GM18519 (cell line): ENCODE results near the gene PTGIS.
A peak's percentile ranks its signal among the peaks of the same experiment; 100 is the strongest.
"Not testable (repeated sequence)": the region's sequence is repeated elsewhere in the genome, so short reads cannot be mapped to it uniquely, and the experiment has no call there.

Source experiments
- ATAC-seq: cut with Tn5 transposase; IDR thresholded peaks from one replicate; pipeline ENCODE4 v1.9.1; 2021; ENCODE audit warnings: mild to moderate bottlenecking, moderate library complexity; ENCODE audit not compliant: unreplicated experiment, low FRiP score

PTGIS gene

GRCh38 chr20:49567421-49568277 lies at the start of gene PTGIS:
Gene PTGIS (minus strand): TSS chr20:49568137. CDS start chr20:49568116, 21 bp downstream.
- ATAC-seq: no peak

DNA sequence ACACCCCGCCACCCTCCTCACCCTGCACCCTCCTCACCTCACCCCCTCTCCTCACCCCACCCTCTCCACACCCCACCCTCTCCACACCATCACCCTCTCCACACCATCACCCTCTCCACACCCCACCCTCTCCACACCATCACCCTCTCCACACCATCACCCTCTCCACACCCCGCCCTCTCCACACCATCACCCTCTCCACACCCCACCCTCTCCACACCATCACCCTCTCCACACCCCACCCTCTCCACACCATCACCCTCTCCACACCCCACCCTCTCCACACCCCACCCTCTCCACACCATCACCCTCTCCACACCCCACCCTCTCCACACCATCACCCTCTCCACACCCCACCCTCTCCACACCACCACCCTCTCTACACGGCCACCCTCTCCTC lies 49.5 kb upstream of the PTGIS start:
- not testable (repeated sequence) for ATAC-seq

DNA sequence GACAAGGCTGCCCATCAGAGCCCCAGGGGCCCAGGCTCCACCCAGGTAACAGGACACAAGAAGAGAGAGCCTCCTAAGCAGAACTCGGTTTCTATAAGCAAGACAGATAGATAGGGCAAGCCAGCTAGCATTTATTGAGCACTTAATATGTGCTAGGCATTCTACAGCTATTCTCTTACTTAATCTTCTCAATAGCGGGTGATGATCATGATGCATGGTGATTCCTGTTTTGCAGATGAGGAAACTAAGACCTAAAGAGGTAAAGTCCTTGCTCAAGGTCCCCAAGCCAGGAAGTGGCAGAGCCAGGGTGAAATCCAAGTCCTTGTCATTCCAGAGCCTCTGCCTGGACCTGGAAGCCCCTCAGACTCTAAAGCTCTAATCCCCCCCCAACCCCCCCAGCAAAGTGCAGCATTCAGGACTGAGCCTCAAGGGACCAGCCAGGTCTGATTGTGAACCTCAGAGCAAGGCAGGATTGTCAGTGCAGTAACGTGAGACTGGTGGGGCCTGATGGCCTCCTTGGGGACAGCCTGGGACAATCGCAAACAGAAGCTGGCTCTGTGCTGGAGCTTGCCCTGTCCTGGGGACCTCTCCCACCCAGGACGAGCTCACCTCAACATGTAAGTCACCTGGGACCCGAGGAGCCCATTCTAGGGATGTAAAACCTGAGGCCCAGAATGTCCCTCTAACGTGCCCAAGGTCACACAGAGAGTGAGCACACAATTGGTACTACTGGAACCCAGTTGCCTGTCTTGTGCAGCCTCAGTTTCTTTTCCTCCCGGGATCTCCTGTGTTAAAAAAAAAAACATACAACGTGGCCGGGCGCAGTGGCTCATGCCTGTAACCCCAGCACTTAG lies 48.4 kb upstream of the PTGIS start:
- no peak for ATAC-seq

GRCh38 chr20:49615401-49616153 lies 47.6 kb upstream of the PTGIS start:
- no peak for ATAC-seq

GRCh38 chr20:49615051-49615400 lies 47.1 kb upstream of the PTGIS start:
- ATAC-seq: not testable (repeated sequence)

DNA sequence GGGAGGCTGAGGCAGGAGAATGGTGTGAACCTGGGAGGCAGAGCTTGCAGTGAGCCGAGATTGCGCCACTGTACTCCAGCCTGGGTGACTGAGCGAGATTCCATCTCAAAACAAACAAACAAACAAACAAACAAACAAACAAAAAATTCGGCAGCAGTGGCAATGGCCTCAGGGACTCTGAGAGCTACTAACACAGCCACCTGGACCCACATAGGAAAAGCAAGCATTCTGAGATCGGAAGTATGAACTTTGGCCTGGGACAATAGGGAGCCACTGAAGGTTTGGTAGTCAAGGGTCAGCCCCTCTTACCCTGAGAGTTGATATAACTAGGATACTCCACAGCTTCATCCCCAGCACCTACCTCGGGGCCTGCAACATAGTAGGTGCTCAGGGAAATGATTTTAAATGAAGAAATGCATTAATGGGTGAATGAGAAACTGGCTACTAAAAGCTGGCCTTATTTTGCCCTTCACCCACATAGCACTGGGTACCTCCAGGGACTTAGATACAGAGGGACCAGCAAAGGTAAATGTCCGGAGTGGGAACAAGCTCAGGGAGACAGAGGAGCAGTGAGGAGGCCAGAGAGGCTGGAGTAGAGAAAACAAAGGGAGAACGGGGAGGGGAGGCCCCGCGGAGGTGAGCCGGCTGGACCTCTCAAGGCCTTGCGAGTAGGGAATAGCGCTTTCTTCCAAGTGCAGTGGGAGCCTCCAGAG lies 46.6 kb upstream of the PTGIS start:
- no peak for ATAC-seq

DNA sequence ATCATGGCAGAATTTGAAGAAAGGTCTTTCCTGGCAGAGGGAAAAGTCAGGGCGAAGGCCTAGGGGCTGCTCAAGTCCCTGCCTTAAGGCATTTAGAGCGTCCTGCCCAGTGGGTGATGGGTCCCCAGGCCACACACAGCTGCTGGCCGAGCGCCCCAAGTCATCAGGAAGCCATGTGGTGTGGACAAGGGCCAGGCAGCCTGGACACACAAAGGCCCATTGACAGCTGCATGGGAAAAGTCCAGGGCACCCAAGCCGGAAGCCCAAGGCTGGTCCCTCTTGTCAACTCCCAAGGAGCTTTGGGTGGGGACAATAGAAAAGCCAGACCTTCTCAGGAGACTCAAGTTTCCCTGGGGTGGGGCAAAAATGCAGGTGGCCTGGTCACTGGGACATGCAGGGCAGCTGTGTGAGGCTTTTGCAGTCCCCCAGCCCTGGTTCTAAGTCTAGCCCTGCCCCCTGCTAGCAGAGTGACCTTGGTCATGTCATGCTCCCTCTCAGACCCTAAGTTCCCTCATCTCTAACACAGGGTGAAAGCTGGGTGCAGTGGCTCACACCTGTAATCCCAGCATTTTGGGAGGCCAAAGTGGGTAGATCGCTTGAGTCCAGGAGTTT lies 44.3 kb upstream of the PTGIS start:
- no peak for ATAC-seq

DNA sequence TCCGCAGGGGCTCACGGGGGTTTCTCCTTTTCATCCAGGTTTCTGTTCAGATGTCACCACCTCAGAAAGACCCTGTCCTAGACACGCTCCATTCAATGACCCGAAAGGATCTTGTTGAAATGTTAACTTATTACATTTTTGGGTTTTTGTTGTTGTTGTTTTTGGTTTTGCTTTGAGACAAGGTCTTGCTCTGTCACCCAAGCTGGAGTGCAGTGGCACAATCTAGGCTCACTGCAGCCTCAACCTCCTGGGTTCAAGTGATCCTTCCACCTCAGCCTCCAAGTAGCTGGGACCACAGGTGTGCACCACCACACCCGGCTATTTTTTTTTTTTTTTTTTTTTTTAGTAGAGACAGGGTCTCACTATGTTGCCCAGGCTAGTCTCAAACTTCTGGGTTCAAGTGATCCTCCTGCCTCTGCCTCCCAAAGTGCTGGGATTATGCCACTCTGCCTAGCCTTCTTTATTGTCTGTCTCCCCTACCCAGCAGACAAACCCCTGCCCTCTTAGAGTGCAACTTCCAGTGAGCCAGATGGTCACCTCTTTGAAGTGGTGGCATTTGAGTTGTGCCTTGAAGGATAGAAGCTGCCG lies 43.7 kb upstream of the PTGIS start:
- ATAC-seq: not testable (repeated sequence)

DNA sequence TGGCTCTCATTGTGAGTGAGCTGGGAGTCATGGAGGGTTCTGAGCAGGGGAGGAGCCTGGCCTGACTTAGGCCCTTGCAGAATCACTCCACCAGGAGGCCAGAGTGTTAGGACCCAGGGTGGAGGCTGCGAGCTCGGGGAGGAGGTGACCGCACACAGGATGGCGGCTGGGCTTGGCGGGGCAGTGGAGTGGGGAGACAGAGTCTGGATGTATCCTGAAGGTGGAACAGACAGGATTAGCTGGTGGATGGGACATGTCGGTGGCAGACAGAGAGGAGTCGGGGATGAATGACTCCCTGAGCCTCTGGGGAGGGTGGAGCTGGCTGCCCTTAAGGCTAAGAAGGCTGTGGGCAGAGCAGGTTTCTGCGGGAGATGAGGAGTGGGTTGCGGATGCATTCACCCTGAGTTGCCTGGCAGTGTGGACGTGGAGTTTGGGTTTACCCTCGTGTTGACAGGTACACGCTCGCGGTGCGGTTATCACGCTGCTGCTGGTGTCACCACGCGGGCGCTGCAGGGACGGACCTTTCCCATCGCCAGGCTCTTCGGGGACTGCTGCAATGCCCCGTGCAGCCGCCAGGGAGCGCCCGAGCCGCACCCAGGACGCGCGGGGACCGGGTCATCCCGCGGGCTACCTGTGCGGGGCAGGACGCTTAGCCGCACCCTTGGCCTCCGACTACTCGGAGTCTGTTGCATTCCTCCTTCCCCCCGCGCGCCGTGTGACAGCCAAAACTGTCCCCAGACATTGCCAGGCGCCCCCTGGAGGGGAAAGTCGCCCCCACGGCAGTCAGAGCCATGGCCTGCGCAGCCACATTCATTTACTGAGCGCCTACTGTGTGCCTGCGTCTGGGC lies 43.0 kb upstream of the PTGIS start:
- ATAC-seq: peak; percentile 53

DNA sequence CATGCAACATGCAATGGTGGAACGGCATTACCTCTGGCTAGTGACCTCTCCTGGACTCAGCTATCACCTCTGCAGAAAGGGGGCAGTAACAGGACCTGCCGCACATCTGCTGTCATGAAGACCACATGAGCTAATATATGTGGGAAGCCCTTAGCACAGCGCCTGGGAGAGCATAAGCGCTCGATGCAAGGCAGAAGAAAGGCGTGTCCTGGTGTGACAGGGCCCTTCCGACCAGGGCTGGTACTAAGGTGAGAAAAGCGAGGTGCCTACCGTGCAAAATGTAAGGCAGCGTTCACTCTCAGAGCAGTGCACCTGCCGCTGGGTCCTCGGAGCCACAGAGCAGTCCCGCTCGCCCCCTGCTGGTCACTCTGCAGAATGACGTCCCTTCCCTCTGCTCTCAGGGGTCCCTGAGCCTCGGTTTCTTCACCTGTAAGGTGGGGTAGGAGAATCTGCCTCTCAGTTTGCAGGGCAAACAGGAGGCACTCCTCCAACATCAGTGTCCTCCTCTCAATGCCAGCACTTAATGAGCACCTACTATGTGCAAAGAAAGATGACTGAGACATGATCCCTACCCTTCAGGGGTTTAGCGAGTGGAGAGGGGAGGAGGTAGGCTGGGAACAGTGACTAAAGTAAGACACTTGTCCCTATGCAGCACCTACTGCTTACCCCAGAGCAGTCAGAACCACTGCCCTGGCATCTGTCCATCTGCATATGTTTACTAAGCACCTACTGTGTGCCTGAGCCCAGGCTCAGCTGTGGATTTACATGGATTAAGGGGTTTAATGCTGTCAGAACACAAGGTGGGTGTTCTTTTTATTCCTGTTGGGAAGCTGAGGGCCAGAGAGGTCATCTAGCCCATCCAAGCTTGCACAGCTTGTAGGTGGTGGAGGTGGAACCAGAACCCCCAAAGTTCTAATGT lies 41.1 kb upstream of the PTGIS start:
- no peak for ATAC-seq

GRCh38 chr20:49607568-49607967 lies 39.6 kb upstream of the PTGIS start:
- no peak for ATAC-seq

DNA sequence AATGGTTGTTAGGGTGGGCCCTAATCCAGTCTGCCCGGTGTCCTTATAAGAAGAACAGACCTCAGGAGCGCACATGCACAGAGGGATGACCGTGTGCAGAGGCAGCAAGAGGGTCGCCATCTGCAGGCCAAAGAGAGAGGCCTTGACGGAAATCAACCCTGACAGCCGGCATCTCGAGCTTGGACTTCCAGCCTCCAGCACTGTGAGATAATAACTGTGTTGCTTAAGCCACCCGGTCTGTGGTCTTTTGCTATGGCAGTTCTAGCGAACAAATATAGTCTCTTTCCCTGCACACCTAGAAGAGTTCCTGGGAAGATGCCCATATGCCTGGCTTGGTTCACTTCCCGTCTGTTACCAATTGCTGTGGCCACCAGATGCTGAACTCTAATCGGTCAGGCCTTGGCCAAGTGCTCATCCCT lies 35.3 kb upstream of the PTGIS start:
- ATAC-seq: no peak

DNA sequence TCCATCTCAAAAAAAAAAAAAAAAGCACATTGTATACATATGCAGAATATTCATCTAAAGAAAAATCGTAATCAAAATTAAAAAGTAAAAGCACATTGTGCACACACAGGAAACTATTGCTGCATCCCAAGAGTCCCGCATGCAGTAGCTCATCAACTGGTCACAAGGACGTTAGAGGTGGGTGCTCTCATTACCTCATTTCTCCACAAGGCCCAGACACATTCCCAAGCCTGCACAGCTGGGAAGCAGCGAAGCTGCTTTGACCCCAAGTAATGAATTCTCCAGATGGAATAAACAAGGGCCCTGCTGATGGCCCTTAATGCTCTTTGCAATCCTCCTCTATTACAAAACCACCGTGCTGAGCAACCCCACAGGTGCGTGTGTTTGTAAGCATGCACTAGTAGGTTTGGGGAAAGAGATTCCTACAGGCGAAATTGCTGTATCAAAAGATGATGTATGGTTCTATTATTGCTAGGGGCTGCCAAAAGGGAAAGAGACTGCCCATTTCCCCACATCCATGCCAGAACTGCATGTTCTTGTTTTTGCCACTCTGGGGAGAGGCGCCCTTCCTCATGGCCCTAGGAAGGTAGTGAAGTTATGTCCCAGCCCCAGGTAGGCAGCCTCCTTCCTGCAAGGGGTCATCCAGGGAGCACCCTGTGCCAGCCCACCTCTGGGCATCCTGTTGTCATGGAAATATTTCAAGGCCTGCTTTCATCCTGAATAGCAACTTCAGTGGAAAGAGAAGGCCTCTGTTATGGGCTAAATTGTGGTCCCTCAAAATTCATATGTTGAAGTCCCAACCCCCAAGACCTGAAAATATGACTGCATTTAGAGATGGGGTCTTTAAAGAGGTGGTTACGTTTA lies 34.6 kb upstream of the PTGIS start:
- ATAC-seq: no peak

DNA sequence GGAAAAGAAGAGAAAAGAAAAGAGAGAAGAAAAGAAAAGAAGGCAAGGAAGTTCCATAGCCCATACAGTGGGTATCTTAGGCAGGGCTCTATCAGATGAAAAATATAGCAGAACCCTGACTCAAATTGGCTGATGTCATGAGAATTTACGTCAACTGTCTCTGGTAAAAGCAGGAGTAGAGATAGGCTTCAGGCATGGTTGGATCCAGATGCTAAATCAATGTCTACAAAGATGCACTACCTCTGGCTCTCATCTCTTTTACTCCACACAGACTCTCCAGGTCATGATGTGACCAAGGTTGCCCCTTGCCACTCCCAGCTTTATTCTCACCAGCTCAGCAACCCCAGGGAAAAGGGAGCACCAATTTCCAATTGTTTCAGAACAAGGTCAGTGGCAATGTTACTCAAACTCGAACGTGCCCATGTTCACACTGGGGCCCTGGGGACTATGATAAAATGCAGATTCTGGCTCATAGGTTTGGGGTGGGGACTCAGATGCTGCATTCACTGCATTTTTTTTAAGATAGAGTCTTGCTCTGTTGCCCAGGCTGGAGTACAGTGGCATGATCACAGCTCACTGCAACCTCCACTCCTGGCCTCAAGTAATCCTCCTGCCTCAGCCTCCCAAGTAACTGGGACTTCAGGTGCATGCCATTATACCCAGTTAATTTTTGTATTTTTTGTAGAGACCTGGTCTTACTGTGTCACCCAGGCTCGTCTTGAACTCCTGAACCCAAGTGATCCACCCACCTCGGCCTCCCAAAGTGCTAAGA lies 33.4 kb upstream of the PTGIS start:
- no peak for ATAC-seq

DNA sequence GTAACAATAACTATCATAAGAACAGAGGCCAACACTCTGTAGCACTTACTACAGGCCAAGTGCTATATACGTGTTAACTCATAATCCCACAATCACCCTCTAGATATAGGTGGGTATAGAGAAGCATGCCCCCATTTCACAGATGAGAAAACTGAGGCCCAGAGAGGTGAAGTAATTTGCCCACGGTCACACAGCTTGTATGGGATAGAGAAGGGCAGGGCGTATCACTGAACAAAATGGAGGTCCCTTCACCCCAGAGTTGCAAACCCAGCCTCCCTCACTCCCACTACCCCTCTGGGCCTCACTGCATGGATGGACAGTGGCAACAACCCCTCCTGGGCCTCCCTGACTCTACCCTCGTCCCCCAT lies 31.8 kb upstream of the PTGIS start:
- ATAC-seq: no peak

- no peak for ATAC-seq
These were observed 30.0 kb upstream of the PTGIS start for GRCh38 chr20:49597825-49598395.
